Epithelial cell of prostate (primary cell): Measurements from ENCODE around the gene GPR35.

ENCODE experiments used
- DNase-seq: peaks from one replicate; pipeline ENCODE4 v3.0.0-alpha.2; 2011; ENCODE audit warnings: low read depth, low spot score
- H3K27ac ChIP-seq: fragments of 450-650 bp; 2 replicates; pipeline ENCODE4 v1.5.1; 2017; ENCODE audit warnings: mild to moderate bottlenecking

The GPR35 gene

GRCh38 chr2:240588006-240588655 is 37.1 kb upstream of the GPR35 start:
- no peak overlapping the region for H3K27ac ChIP-seq
- no peak for DNase-seq

DNA sequence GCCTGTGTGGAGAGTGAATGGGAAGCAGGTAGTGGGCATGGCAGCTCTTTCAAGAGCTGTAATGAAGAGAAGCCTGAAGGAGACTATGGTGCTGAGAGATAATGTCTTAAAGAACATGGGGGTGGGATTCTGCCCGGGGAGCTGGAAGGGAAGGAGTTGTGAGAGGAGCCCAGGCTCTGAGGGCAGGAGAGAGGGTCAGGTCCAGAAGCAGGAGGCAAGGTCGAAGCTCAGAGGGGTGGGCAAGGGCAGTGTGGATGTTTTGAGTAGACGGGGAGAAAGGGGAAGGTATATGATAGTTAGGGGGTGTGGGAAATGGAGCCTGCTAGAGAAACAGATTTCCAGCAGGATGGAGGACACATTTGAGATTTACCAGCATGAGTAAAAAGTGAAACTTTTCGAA is 36.6 kb upstream of the GPR35 start:
- no peak for DNase-seq

DNA sequence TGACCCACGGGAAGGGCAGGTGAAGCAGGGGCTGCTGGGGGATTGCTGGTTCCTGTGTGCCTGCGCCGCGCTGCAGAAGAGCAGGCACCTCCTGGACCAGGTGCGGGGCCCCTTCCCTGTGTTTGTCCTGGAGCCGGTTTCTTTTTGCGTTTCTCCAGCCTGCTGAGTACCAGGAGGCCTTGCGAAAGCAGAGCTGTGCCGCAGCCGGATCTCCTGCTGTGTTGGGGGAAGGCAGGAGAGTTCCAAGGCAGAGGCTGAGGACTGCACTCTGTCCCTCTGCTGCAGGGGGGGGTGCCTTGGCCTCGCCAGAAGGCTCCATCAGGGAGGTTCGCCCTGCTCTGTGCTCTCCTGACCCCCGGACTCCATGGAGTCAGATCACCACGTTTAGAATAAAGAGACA is 35.9 kb upstream of the GPR35 start:
- no peak for DNase-seq
- H3K27ac ChIP-seq: no peak overlapping the region

More for the DNA sequence above, 36.6 kb upstream of the GPR35 start:
- H3K27ac ChIP-seq: no peak overlapping the region

DNA sequence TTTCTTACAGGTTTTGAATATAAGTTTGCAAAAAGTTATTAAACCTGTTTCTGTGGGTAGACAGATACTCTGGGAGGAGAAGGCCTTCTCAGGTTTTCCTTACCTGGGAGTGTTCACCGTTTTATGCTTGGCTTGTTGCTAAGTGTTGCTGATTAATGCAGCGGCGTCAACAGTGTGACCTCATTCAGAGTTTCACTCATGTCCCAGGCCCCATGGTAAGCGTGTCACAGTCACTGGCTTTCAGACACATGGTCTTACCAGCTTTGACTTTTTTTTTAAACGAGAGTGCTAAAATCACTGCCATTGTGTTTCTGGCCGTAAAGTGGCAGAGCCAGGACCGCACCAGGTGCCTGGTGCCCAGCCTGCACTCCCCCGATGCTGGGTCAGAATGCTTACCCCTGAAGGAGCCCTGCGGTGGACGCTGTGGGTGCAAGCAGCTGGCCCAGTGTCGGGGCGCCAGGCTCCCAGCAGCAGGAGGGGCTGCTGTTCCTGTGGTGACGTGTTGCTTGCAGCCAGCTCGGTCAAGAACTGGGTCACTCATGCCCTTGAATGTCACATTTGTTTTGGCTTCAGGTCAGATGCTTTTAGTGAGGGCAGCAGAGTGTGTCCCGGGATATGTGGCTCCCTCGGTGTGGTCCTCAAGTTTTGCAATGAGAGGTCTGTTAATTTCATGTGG is 35.3 kb upstream of the GPR35 start:
- no peak for DNase-seq
- H3K27ac ChIP-seq: no peak overlapping the region

GRCh38 chr2:240590681-240591111 is 34.6 kb upstream of the GPR35 start:
- no peak overlapping the region for H3K27ac ChIP-seq
- DNase-seq: no peak

GRCh38 chr2:240591226-240591625 is 34.1 kb upstream of the GPR35 start:
- DNase-seq: no peak
- H3K27ac ChIP-seq: no peak overlapping the region

- no peak for DNase-seq
- no peak overlapping the region for H3K27ac ChIP-seq
These were observed 33.5 kb upstream of the GPR35 start for GRCh38 chr2:240591784-240592183.

DNA sequence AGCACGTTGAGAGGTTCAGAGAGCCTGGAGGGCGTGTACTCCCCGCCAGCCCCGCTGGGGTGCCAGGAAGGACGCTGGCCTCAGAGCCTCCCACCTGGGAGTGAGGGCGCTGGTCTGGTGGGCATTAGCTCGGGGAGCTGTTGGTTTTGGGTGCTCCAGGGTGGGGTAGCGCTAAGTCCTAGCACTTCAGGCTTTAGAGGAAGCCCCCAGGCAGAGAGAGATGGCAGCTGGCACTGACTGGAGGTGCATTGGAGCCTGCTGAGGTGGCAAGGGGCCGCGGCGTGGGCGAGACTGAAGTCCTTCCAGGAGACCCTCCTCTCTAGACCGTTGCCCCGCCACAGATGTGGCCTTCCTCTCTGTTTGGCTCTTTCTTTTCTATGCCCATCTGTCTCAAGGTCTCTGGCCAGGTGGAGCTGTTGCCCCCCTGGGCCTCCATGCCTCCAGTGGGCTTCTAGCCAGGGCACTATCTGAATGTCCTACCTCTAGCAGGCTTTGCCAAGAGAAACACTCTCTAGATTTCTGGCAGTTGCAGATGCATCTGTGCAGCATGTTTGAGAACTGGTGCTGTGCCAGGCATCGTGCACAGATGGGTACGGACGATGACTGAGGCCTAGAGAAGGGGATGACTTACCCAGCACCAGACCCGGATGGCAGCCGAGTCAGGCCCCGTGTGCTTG is 32.1 kb upstream of the GPR35 start:
- DNase-seq: no peak

DNA sequence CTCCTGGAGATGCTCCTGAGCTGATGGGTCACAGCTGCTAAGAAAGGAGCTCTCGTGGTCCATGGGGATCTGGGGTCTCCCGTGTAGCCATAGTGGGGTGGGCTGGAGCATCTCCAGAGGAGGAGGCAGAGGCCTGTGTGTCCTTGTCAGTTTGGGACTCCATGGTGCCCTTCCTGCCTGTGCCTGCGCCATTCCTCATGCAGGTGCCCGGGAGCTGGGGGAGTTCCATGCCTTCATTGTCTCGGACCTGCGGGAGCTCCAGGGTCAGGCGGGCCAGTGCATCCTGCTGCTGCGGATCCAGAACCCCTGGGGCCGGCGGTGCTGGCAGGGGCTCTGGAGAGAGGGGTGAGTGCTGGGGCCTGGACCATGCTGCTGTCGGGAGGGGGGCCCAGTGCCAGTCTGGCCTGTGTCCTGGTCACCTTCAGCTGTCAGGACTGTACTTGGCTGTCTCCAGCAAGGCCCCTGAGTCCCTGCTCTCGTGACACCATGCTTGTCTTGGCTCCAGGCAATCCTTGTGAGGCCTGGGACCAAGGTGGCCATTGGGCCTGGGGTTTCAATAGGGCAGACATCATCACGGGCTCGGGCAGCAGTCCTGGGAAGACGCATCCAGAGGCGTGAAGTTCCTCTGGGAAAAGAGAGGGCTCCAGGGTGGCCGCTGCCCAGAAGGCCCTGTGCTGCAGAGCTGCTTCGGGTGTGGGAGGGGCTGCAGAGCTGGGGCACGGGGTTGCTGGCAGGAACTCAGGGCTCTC is 31.4 kb upstream of the GPR35 start:
- no peak for DNase-seq
- no peak overlapping the region for H3K27ac ChIP-seq

More for the DNA sequence above, 32.1 kb upstream of the GPR35 start:
- H3K27ac ChIP-seq: no peak overlapping the region

DNA sequence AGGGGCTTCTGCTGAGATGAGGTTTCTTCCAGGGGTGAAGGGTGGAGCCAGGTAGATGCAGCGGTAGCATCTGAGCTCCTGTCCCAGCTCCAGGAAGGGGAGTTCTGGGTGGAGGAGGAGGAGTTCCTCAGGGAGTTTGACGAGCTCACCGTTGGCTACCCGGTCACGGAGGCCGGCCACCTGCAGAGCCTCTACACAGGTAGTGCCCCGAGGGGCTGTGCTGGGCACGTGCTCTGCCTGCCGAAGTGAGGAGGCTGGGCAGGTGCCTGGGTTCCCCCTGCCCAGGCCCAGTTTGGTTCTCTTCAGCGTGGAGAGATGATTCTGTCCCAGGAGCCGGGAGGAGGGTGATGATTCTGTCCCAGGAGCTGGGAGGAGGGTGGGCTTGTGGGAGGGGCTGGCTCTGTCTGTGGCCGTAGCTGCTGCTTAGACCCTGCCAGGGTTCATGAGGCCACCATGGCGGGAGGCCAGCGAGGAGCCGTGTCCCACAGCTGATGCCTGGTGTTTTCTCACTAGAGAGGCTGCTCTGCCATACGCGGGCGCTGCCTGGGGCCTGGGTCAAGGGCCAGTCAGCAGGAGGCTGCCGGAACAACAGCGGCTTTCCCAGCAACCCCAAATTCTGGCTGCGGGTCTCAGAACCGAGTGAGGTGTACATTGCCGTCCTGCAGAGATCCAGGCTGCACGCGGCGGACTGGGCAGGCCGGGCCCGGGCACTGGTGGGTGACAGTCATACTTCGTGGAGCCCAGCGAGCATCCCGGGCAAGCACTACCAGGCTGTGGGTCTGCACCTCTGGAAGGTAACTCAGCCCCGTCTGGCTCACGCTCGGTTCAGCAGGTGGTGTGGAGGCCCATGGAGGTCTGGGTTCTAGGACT is 30.5 kb upstream of the GPR35 start:
- no peak for DNase-seq
- H3K27ac ChIP-seq: no peak overlapping the region

GRCh38 chr2:240595381-240596079 is 29.8 kb upstream of the GPR35 start:
- DNase-seq: no peak
- H3K27ac ChIP-seq: no peak overlapping the region

DNA sequence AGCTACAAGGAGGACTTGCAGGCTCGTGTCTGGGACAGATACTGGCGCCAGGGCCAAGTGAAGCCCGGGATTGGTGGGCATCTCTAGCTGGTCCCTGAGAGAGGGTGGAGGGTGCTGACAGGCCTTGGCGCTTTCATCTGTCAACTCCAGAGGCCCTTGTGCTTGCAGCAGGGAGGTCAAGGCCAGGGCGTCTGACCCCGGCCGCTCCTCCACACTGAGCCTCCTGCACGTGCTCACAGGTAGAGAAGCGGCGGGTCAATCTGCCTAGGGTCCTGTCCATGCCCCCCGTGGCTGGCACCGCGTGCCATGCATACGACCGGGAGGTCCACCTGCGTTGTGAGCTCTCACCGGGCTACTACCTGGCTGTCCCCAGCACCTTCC is 29.2 kb upstream of the GPR35 start:
- DNase-seq: no peak
- H3K27ac ChIP-seq: no peak overlapping the region

GRCh38 chr2:240596491-240596931 is 28.8 kb upstream of the GPR35 start:
- no peak for DNase-seq
- no peak overlapping the region for H3K27ac ChIP-seq

GRCh38 chr2:240597054-240597418 is 28.2 kb upstream of the GPR35 start:
- DNase-seq: no peak
- H3K27ac ChIP-seq: no peak overlapping the region

- no peak for DNase-seq
- H3K27ac ChIP-seq: no peak overlapping the region
These were observed 27.7 kb upstream of the GPR35 start for GRCh38 chr2:240597419-240598181.

GRCh38 chr2:240598311-240598911 is 26.9 kb upstream of the GPR35 start:
- no peak for DNase-seq
- H3K27ac ChIP-seq: no peak overlapping the region

- no peak overlapping the region for H3K27ac ChIP-seq
- no peak for DNase-seq
These were observed 26.1 kb upstream of the GPR35 start for GRCh38 chr2:240599141-240599583.

GRCh38 chr2:240600451-240600961 is 24.8 kb upstream of the GPR35 start:
- DNase-seq: no peak
- no peak overlapping the region for H3K27ac ChIP-seq
